ENCODE data around the gene ST7L. TPM values are rescaled to one million over a fixed set of nuclear protein-coding genes. Genes with fewer than 3 reads are reported as not detected.

ST7L gene
- total and polyA plus RNA-seq, 9 of the 15 experiments (the other 6 are each of a cell fraction or from before 2014, with no cell fraction given): 9.0 to 32.5 (median 26.6) TPM

DNA sequence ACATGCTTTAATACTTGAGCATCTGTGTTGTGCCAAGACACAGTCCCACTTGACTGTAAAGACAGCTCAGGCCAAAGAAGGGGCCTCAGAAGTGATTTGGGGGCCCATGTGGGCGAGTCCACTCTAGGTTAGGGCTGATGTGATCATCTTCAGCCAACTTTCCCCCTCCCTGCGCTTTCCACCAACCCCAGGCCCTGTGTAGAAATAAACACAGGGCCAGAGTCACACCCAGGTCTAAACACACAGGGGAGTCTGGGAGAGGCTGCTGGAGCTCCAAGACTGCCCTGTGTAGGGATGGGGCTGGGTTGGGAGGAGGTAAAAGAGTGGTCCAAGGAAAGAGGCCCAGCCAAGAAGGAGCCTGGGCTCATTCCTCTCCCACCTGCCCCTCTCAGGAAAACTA lies 112.6 kb downstream of the ST7L start (continued):
- TF ChIP-seq ZNF644 (tag; IDR thresholded peaks at IDR 0.05; ENCODE audit: low read depth): no peak
- TF ChIP-seq, protein P1, sequence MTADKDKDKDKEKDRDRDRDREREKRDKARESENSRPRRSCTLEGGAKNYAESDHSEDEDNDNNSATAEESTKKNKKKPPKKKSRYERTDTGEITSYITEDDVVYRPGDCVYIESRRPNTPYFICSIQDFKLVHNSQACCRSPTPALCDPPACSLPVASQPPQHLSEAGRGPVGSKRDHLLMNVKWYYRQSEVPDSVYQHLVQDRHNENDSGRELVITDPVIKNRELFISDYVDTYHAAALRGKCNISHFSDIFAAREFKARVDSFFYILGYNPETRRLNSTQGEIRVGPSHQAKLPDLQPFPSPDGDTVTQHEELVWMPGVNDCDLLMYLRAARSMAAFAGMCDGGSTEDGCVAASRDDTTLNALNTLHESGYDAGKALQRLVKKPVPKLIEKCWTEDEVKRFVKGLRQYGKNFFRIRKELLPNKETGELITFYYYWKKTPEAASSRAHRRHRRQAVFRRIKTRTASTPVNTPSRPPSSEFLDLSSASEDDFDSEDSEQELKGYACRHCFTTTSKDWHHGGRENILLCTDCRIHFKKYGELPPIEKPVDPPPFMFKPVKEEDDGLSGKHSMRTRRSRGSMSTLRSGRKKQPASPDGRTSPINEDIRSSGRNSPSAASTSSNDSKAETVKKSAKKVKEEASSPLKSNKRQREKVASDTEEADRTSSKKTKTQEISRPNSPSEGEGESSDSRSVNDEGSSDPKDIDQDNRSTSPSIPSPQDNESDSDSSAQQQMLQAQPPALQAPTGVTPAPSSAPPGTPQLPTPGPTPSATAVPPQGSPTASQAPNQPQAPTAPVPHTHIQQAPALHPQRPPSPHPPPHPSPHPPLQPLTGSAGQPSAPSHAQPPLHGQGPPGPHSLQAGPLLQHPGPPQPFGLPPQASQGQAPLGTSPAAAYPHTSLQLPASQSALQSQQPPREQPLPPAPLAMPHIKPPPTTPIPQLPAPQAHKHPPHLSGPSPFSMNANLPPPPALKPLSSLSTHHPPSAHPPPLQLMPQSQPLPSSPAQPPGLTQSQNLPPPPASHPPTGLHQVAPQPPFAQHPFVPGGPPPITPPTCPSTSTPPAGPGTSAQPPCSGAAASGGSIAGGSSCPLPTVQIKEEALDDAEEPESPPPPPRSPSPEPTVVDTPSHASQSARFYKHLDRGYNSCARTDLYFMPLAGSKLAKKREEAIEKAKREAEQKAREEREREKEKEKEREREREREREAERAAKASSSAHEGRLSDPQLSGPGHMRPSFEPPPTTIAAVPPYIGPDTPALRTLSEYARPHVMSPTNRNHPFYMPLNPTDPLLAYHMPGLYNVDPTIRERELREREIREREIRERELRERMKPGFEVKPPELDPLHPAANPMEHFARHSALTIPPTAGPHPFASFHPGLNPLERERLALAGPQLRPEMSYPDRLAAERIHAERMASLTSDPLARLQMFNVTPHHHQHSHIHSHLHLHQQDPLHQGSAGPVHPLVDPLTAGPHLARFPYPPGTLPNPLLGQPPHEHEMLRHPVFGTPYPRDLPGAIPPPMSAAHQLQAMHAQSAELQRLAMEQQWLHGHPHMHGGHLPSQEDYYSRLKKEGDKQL (CRISPR knock-in tag; IDR thresholded peaks at IDR 0.05; ENCODE audit: borderline replicate concordance): no peak
- no peak for TF ChIP-seq CBX8 (IDR thresholded peaks at IDR 0.05; ENCODE audit: borderline replicate concordance, extremely low read depth, low read depth, low read length, poor library complexity, severe bottlenecking)

DNA sequence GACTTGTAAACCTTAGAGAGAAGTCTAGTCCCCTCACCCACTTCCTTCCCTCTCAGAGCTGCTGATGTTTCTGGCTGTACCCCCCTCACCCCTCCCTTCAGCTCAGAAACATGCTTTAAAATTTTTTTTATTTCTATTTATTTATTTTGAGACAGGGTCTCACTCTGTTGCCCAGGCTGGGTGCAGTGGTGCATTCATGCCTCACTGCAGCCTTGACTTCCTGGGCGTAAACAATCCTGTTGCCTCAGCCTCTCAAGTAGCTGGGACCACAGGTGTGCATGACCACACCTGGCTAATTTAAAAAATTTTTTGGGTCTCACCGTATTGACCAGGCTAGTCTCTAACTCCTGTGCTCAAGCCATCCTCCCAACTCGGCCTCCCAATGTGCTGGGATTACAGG lies 113.1 kb downstream of the ST7L start:
- Histone ChIP-seq H3K9me3 (replicated peaks; ENCODE audit: control insufficient read depth, insufficient read depth, low read depth, low read length) (no peaks in the 10 kb centered on the region), H3K9ac (ENCODE audit: insufficient read depth in 1 of 2, low read depth in 2 of 2, low read length in 2 of 2) (no peak overlapping the region), H3K9me1 (ENCODE audit: control insufficient read depth, insufficient read depth, low read length) (no peaks in the 10 kb centered on the region), H3K79me2 (ENCODE audit: control insufficient read depth, insufficient read depth, low read length) (no peaks in the 10 kb centered on the region), H3K27me3 (ENCODE audit: control insufficient read depth in 2 of 2, insufficient read depth in 2 of 2, low read length in 2 of 2) (peaks cover 51 to 94% of the 10 kb centered on the region in 2 experiments), H4K20me1 (replicated peaks; ENCODE audit: control insufficient read depth, insufficient read depth, low read length) (0 out of 2 replicates have a peak, but pooled peaks cover 4% of the 10 kb centered on the region), H3K36me3 (ENCODE audit: control insufficient read depth, insufficient read depth, low read length) (no peaks in the 10 kb centered on the region), H3K4me3 (no peak overlapping the region), H3K27ac (ENCODE audit: extremely low read depth, low read depth, low read length) (no peak overlapping the region), H3K4me1 (replicated peaks in 1 of 2; ENCODE audit: control insufficient read depth in 2 of 2, insufficient read depth in 2 of 2, low read length in 2 of 2) (peaks cover 0 to 34% of the 10 kb centered on the region in 2 experiments; a peak in 4 of 5 replicates), H2AFZ (ENCODE audit: low read depth, low read length) (no peak overlapping the region), H3K4me2 (ENCODE audit: insufficient read depth, low read length) (no peak overlapping the region)
- no TSS peak for BruUV-seq (replicated peaks)
- DNase-seq (ENCODE audit: extremely low read depth in 1 of 4, low spot score in 3 of 4) (no peak), ATAC-seq (no peak), FAIRE-seq (no peak)
- CTCF ChIA-PET (ENCODE audit: low intra/inter-chr PET ratio): no interaction called here
- 3% methylated on average over 3 of the region's 3 CpGs for WGBS (ENCODE audit: insufficient coverage, low coverage, missing lambda C conversion rate)
- POLR2A ChIA-PET: interaction anchor here (0.6 to 0.7 kb wide), 3 partner anchors 10 to 92 kb away, joined by 3 to 5 read pairs (median 3); no protein-coding TSS in a partner anchor
- in situ Hi-C loops (cut with MboI) (no loop called here), intact Hi-C loops (cut with micrococcal nuclease) (no loop called here)
- TF ChIP-seq ZFP36 (IDR thresholded peaks at IDR 0.05; ENCODE audit: low read depth, low read length, partially characterized antibody) (no peak), ZNF121 (CRISPR knock-in tag; conservative IDR thresholded peaks at IDR 0.05) (0 out of 2 replicates have a peak, but pooled peaks have one; percentile 32), BRCA1 (IDR thresholded peaks at IDR 0.05) (no peak), BRCA1 (CRISPR knock-in tag; IDR thresholded peaks at IDR 0.05) (no peak), ZNF311 (CRISPR knock-in tag; IDR thresholded peaks at IDR 0.05) (no peak), ZNF282 (CRISPR knock-in tag; IDR thresholded peaks at IDR 0.05) (no peak)
- TF ChIP-seq, protein P2, sequence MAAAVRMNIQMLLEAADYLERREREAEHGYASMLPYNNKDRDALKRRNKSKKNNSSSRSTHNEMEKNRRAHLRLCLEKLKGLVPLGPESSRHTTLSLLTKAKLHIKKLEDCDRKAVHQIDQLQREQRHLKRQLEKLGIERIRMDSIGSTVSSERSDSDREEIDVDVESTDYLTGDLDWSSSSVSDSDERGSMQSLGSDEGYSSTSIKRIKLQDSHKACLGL (CRISPR knock-in tag; IDR thresholded peaks at IDR 0.05; ENCODE audit: borderline replicate concordance, poor library complexity, severe bottlenecking): no peak
- TF ChIP-seq, protein P3, sequence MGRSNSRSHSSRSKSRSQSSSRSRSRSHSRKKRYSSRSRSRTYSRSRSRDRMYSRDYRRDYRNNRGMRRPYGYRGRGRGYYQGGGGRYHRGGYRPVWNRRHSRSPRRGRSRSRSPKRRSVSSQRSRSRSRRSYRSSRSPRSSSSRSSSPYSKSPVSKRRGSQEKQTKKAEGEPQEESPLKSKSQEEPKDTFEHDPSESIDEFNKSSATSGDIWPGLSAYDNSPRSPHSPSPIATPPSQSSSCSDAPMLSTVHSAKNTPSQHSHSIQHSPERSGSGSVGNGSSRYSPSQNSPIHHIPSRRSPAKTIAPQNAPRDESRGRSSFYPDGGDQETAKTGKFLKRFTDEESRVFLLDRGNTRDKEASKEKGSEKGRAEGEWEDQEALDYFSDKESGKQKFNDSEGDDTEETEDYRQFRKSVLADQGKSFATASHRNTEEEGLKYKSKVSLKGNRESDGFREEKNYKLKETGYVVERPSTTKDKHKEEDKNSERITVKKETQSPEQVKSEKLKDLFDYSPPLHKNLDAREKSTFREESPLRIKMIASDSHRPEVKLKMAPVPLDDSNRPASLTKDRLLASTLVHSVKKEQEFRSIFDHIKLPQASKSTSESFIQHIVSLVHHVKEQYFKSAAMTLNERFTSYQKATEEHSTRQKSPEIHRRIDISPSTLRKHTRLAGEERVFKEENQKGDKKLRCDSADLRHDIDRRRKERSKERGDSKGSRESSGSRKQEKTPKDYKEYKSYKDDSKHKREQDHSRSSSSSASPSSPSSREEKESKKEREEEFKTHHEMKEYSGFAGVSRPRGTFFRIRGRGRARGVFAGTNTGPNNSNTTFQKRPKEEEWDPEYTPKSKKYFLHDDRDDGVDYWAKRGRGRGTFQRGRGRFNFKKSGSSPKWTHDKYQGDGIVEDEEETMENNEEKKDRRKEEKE (IDR thresholded peaks at IDR 0.05; ENCODE audit: borderline replicate concordance in 1 of 2, control insufficient read depth in 1 of 2, low read depth in 2 of 2, low read length in 1 of 2): no peak

Measured in K562 (cell line).